GM10847 (cell line): Measurements from ENCODE around the gene UNC80.

Source experiments
- POLR2A ChIP-seq: IDR thresholded peaks from 2 replicates; pipeline ENCODE4 v1.6.1; 2011; ENCODE audit not compliant: insufficient read length; ENCODE audit errors: extremely low read depth

Gene UNC80

DNA sequence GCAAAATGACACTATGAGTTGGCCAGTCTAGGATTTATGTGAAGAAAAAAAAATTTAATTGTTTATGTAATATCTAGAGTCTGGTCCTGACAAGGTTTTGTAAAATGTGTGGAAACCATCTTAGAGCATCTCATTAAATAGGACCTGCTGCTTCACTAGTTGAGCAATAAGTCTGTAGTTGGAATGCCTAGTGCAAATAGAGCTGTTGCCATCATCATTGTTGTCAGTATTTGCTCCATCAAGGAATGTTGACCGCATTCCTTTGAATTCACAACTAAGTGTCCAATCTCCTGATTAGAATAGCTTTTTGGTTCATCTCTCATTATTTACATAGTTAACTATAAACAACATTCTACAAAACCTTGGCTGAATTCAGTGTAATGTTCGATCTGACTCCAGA is 198.6 kb downstream of the UNC80 start:
- TF ChIP-seq POLR2A: no peak

GRCh38 chr2:209970711-209971110 is 199.1 kb downstream of the UNC80 start:
- no peak for TF ChIP-seq POLR2A

- no peak for TF ChIP-seq POLR2A
These were observed 201.7 kb downstream of the UNC80 start for GRCh38 chr2:209973328-209973727.

- no peak for TF ChIP-seq POLR2A
These were observed 202.9 kb downstream of the UNC80 start for GRCh38 chr2:209974576-209974975.

- TF ChIP-seq POLR2A: no peak
These were observed 205.2 kb downstream of the UNC80 start for GRCh38 chr2:209976698-209977385.

DNA sequence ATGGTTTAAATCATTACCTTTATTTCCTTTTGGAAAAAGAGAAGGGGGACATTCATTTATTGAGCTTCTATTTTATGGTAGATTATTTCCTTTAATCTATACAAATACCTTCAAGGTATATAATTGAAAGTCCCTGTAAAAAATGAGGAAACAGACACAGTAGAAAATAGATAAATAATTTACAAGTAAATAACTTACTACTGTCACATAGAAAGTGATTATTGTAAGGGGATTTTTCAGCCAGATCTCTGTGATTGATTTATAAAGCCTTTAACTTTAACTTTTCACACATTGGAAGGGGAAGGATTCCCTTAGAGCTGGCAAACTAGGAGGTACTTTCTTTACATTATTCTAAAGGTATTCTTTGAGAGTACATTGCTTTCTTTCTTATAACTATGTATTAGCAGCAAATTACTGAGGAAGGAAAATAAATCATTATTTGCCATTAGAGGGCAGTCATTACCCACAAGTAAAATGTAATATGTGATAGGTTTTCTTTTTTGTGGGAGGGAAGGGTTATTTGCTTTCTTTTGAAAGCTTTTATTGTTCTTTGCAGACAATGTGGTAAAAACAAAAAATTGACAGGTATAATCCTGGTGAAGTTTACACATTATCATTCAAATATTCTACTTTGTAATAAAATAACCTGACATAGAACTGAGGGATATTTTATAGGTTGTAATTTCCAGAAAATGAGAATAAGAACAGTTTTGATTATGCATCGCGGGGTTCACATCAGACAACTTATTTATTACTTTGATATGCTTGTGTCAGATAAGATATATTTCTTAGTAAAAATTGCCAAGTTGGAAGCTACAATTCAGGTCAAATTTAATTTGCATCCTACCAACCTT is 206.0 kb downstream of the UNC80 start:
- TF ChIP-seq POLR2A: no peak

DNA sequence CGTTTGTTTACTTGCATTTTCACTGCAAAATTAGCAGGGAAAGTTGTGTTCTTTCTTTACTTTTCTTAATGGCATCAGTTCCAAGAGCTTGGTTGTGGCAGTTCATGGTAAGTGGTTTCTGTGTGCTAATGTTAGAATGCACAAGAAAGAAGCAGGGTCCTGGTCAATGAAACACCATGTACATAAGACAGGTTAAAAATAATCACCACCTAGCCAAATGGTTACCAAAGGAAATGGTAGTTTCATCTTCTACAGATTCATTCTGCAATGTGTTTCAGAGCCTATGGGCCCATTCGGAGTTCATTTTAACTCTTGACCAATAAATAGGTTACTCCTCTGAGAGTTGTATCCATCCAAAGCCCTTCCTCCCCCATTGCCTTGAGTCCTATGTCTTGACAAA is 212.7 kb downstream of the UNC80 start:
- TF ChIP-seq POLR2A: no peak

DNA sequence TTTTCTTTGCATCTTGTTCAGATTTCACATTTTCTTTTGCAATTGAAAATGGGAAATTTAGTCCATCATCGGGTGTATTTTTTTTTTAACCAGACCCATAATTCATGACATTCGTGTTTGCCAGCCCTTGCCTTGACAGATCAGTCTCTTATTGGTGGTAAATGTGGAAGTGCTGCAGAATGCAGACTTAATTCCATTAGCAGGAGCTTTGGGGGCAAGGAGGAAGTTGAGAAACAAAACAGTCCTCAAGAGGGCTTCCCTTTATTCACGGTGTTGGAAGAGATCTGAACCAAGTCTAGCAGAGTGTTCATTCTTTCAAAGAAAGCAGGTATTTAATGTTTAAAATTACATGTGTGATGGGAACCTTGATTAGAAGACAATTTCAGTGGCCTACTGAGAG is 214.2 kb downstream of the UNC80 start:
- no peak for TF ChIP-seq POLR2A

- TF ChIP-seq POLR2A: no peak
These were observed 214.8 kb downstream of the UNC80 start for GRCh38 chr2:209986415-209986814.

DNA sequence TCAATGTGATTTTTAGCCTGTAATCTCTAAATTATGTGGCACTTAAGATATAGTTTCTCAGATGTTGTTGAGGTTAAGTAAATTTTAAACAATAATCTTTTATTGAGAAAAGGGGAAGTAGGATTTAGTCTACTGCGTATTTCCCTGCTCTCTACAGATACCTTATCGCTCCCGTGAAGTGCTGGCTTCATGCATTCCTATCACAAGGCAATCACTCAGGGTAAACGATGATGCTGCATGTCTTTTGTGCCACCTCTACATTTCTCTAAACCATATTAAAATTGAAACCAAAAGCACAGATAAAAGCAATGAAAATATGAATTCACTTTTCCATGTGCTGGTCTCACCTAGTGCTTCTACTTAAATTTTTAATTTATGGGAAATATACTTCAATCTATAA is 216.4 kb downstream of the UNC80 start:
- TF ChIP-seq POLR2A: no peak

DNA sequence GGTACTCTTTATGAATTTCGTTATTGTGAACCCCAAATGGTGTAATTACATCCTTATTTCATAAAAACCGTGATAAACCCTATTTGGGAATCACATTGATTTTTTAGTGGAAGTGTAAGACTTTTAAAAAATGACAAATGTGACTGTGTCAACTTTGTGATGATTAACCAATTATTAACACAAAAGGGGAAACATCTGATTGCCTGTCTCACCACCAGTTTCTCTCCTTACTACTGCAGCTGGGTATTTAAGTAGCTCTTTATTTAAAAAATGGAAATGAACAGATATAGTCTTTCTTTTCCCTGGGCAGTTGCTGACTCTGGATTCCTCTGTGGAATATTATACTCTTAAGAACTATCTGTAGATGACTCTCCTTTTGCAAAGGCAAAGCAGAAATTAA is 219.2 kb downstream of the UNC80 start:
- no peak for TF ChIP-seq POLR2A

GRCh38 chr2:209993968-209994367 is 222.3 kb downstream of the UNC80 start:
- no peak for TF ChIP-seq POLR2A

GRCh38 chr2:209998596-209998995 is 227.0 kb downstream of the UNC80 start:
- TF ChIP-seq POLR2A: no peak

GRCh38 chr2:210000464-210001324 is 229.1 kb downstream of the UNC80 start:
- no peak for TF ChIP-seq POLR2A
